GM12878 (cell line): ENCODE results near the gene RNU1-2. TPM values are rescaled to one million over a fixed set of nuclear protein-coding genes. Genes with fewer than 3 reads are reported as not detected.

Experiments
- ATAC-seq: fragments of 200-7000 bp; cut with Tn5 transposase; 3 replicates; pipeline ENCODE4 v1.9.1; 2020; ENCODE audit warnings: mild to moderate bottlenecking, moderate library complexity
- BruUV-seq: library from RNA; stranded (reverse); fragments of 400-500 nt; replicated peaks from 2 replicates; lab custom pipeline; 2021; lab: Mats Ljungman, UMichigan
- CTCF ChIA-PET: fragments of 300-600 bp; sonication (Branson Sonifier 250); formaldehyde crosslinking; extraction: SDS; loops from one replicate; lab custom pipeline; 2021; ENCODE audit warnings: inconsistent platforms; lab: Yijun Ruan, JAX
- POLR2A ChIA-PET: fragments of 350-600 bp; formaldehyde crosslinking; extraction: SDS; loops from one replicate; lab custom pipeline; 2021; ENCODE audit warnings: inconsistent platforms; lab: Charles Lee
- RAD21 ChIA-PET: fragments of 300-600 bp; sonication (Branson Sonifier 250); formaldehyde crosslinking; loops from one replicate; lab custom pipeline; 2023; ENCODE audit warnings: antibody characterized with exemption; ENCODE audit not compliant: unreplicated experiment; lab: Charles Lee
- SMC1A ChIA-PET: fragments of 300-600 bp; sonication (Branson Sonifier 250); formaldehyde crosslinking; loops from one replicate; lab custom pipeline; 2023; ENCODE audit not compliant: unreplicated experiment, uncharacterized antibody; lab: Charles Lee
- DNase-seq: peaks from one replicate; pipeline ENCODE4 v3.0.0-alpha.2; 2011; ENCODE audit warnings: low read depth, low spot score
- FAIRE-seq: peaks from 3 replicates; lab custom pipeline; 2011; peaks lifted over from hg19 to GRCh38; lab: Jason Lieb, UNC
- H2AFZ ChIP-seq: 2 replicates; pipeline ENCODE4 v1.6.0; 2011; ENCODE audit warnings: low read depth, low read length, control low read depth; ENCODE audit not compliant: control insufficient read depth
- H3K27ac ChIP-seq: 2 replicates; pipeline ENCODE4 v1.5.1; 2011; ENCODE audit warnings: control low read depth; ENCODE audit not compliant: control insufficient read depth, insufficient read depth
- H3K27me3 ChIP-seq, 2 experiments: replicated peaks in 1 of 2; 2 replicates each; pipeline versions ENCODE4 v1.6.0 to v1.6.1; 2011; ENCODE audit warnings: low read length in 1 of 2; ENCODE audit not compliant: control insufficient read depth in 2 of 2, insufficient read depth in 2 of 2
- H3K36me3 ChIP-seq, 2 experiments: 2 replicates each; pipeline ENCODE4 v1.5.1; 2011; ENCODE audit warnings: low read length in 1 of 2; ENCODE audit not compliant: control insufficient read depth in 2 of 2, insufficient read depth in 2 of 2
- H3K4me1 ChIP-seq: 2 replicates; pipeline ENCODE4 v1.6.1; 2011; ENCODE audit warnings: mild to moderate bottlenecking, low read length, moderate library complexity, mixed read lengths; ENCODE audit not compliant: control insufficient read depth, insufficient read depth
- H3K4me2 ChIP-seq: 2 replicates; pipeline ENCODE4 v1.6.0; 2011; ENCODE audit warnings: control low read depth; ENCODE audit not compliant: control insufficient read depth, insufficient read depth
- H3K4me3 ChIP-seq: fragments of 200-600 bp; sonication (generic); 2 replicates; pipeline ENCODE4 v1.5.1; 2016
- H3K79me2 ChIP-seq: 2 replicates; pipeline ENCODE4 v1.6.0; 2011; ENCODE audit warnings: low read length; ENCODE audit not compliant: control insufficient read depth, insufficient read depth
- H3K9ac ChIP-seq: 2 replicates; pipeline ENCODE4 v1.8.0; 2011; ENCODE audit warnings: low read length, control low read depth, mixed read lengths; ENCODE audit not compliant: control insufficient read depth, insufficient read depth
- H3K9me3 ChIP-seq: replicated peaks from 3 replicates; pipeline ENCODE4 v1.5.1; 2011; ENCODE audit warnings: mild to moderate bottlenecking, low read length; ENCODE audit not compliant: control insufficient read depth, insufficient read depth
- H4K20me1 ChIP-seq: 2 replicates; pipeline ENCODE4 v1.6.0; 2011; ENCODE audit not compliant: control insufficient read depth, insufficient read depth
- ATF3 ChIP-seq: IDR thresholded peaks from 2 replicates; pipeline ENCODE4 v1.6.1; 2011; ENCODE audit warnings: low read depth, mild to moderate bottlenecking, low read length, moderate library complexity, borderline replicate concordance; ENCODE audit errors: extremely low read depth
- ATF7 ChIP-seq: fragments of 450-650 bp; IDR thresholded peaks from 2 replicates; pipeline ENCODE4 v1.6.1; 2016; ENCODE audit warnings: low read depth, mild to moderate bottlenecking
- BCL3 ChIP-seq: IDR thresholded peaks from 2 replicates; pipeline ENCODE4 v1.6.1; 2011; ENCODE audit warnings: borderline replicate concordance, low read depth, mild to moderate bottlenecking, moderate library complexity, low read length; ENCODE audit not compliant: insufficient read depth, poor library complexity, severe bottlenecking
- ESRRA ChIP-seq: IDR thresholded peaks from 2 replicates; pipeline ENCODE4 v1.6.1; 2012; ENCODE audit warnings: mild to moderate bottlenecking, low read length, improper control_type of control experiment
- HDAC2 ChIP-seq: fragments of 200-600 bp; sonication (generic); IDR thresholded peaks from 2 replicates; pipeline ENCODE4 v1.6.1; 2017
- IRF4 ChIP-seq: IDR thresholded peaks from 2 replicates; pipeline ENCODE4 v1.6.1; 2011; ENCODE audit warnings: low read depth, low read length
- KDM1A ChIP-seq: fragments of 200-600 bp; sonication (generic); IDR thresholded peaks from 2 replicates; pipeline ENCODE4 v1.6.1; 2016; ENCODE audit warnings: borderline replicate concordance
- NR2C2 ChIP-seq: IDR thresholded peaks from 2 replicates; pipeline ENCODE4 v1.6.1; 2011; ENCODE audit warnings: borderline replicate concordance, low read depth; ENCODE audit not compliant: control insufficient read depth, insufficient read length
- PML ChIP-seq: IDR thresholded peaks from 2 replicates; pipeline ENCODE4 v1.6.1; 2012; ENCODE audit warnings: low read length, inconsistent platforms
- SIX5 ChIP-seq: IDR thresholded peaks from 2 replicates; pipeline ENCODE4 v1.6.1; 2011; ENCODE audit warnings: mild to moderate bottlenecking, low read depth, low read length, moderate library complexity; ENCODE audit not compliant: severe bottlenecking
- STAT1 ChIP-seq: fragments of 450-650 bp; conservative IDR thresholded peaks from 2 replicates; pipeline ENCODE4 v1.6.1; 2014; ENCODE audit warnings: antibody characterized with exemption, mild to moderate bottlenecking
- TAF1 ChIP-seq: IDR thresholded peaks from 2 replicates; pipeline ENCODE4 v1.6.1; 2011; ENCODE audit warnings: mild to moderate bottlenecking, low read depth, low read length, borderline replicate concordance
- TCF7 ChIP-seq: IDR thresholded peaks from 2 replicates; pipeline ENCODE4 v1.6.1; 2014; ENCODE audit warnings: antibody characterized with exemption, borderline replicate concordance
- USF1 ChIP-seq: IDR thresholded peaks from 2 replicates; pipeline ENCODE4 v1.6.1; 2011; ENCODE audit warnings: borderline replicate concordance, low read depth, mild to moderate bottlenecking, moderate library complexity, mixed read lengths, low read length; ENCODE audit not compliant: insufficient read depth; ENCODE audit errors: extremely low read length
- USF2 ChIP-seq: IDR thresholded peaks from 2 replicates; pipeline ENCODE4 v1.6.1; 2011; ENCODE audit warnings: low read depth, low read length, improper control_type of control experiment, borderline replicate concordance
- ZNF24 ChIP-seq: fragments of 450-650 bp; IDR thresholded peaks from 2 replicates; pipeline ENCODE4 v1.6.1; 2017; ENCODE audit warnings: antibody characterized with exemption, mild to moderate bottlenecking
- WGBS: methylation state at CpG from one replicate; pipeline ENCODE4 v1.1.6; 2016; ENCODE audit warnings: low lambda C conversion rate; ENCODE audit not compliant: insufficient replicate concordance, insufficient coverage; ENCODE audit errors: missing lambda C conversion rate; 5-methylcytosine and 5-hydroxymethylcytosine counted together
- in situ Hi-C: fragments of 300-500 bp; cut with MboI; formaldehyde crosslinking; loops from 9 replicates; pipeline ENCODE4 v1.14.3; 2018; ENCODE audit warnings: mixed read lengths
- intact Hi-C: fragments of 100-400 bp; cut with micrococcal nuclease; formaldehyde crosslinking; loops from one replicate; pipeline ENCODE4 v1.14.2; 2022; ENCODE audit not compliant: unreplicated experiment
- polyA plus RNA-seq, 11 experiments: library from polyadenylated mRNA; depleted of rRNA in 4 of 11; unstranded in 6 of 11; stranded (reverse) in 5 of 11; fragments of >200 nt; fragmentation: Nextera tagmentation in 4 of 11; fragmentation: Illumina TruSeq in 1 of 11; extraction: Ambion mirVana in 4 of 11; extraction: Trizol in 1 of 11; gene quantifications; 1 replicate in 1 of 11; 2 replicates in 10 of 11; pipeline versions ENCODE4 v1.2.1 to v1.2.3, GENCODE V29; 2011 to 2016; ENCODE audit warnings: inconsistent platforms in 2 of 11, missing spikeins in 2 of 11, low read depth in 1 of 11
- total RNA-seq, 4 experiments: library from RNA; depleted of rRNA in 3 of 4; stranded (reverse); fragments of >200 nt in 3 of 4; fragmentation: Illumina TruSeq in 1 of 4; extraction: Trizol in 1 of 4; gene quantifications; 2 replicates each; pipeline versions ENCODE4 v1.2.1 to v1.2.3, GENCODE V29; 2013 to 2021

The RNU1-2 gene
- total and polyA plus RNA-seq, 10 of the 15 experiments (the other 5 are each of a cell fraction or from before 2014, with no cell fraction given), result under 0.01 to 20,946 (median 4.7) TPM; not detected in 2

- DNase-seq, result no peak
- CTCF ChIA-PET, result no interaction called here
- H3K27ac ChIP-seq, result no peak overlapping the region
- H3K36me3 ChIP-seq, result no peaks in the 10 kb centered on the region
- H3K9ac ChIP-seq, result no peak overlapping the region
- H3K4me3 ChIP-seq, result no peak overlapping the region
- TF ChIP-seq TCF7, result no peak
- TF ChIP-seq KDM1A, result no peak
- TF ChIP-seq SIX5, result no peak
- TF ChIP-seq BCL3, result no peak
- no peak for TF ChIP-seq PML
- no peak for TF ChIP-seq NR2C2
- TF ChIP-seq ZNF24, result no peak
- no peak for TF ChIP-seq TAF1
- TF ChIP-seq ATF7, result no peak
- no peak for TF ChIP-seq IRF4
- no peak for TF ChIP-seq USF2
- no peak for TF ChIP-seq USF1
- TF ChIP-seq STAT1, result no peak
- no peak for TF ChIP-seq ATF3
- TF ChIP-seq HDAC2, result no peak
- TF ChIP-seq ESRRA, result no peak
- TF ChIP-seq, all 136 proteins: peak for 0
- Histone ChIP-seq H3K79me2 (no peaks in the 10 kb centered on the region), H3K27me3 (no peaks in the 10 kb centered on the region), H4K20me1 (no peaks in the 10 kb centered on the region), H3K9me3 (no peaks in the 10 kb centered on the region), H3K4me2 (no peak overlapping the region), H3K4me1 (no peaks in the 10 kb centered on the region), H2AFZ (no peak overlapping the region)
- FAIRE-seq (no peak), ATAC-seq (no peak)
- ChIA-PET RAD21 (no interaction called here), POLR2A (no interaction called here), SMC1A (no interaction called here)
- intact Hi-C loops, result no loop called here
- in situ Hi-C loops, result no loop called here
- BruUV-seq, result no TSS peak
- 20% methylated on average over 10 of the region's 10 CpGs for WGBS
These were observed 30.8 kb downstream of the RNU1-2 start for GRCh38 chr1:16926491-16927073.
